Posterior cingulate gyrus (tissue), 11 donors: ENCODE measurements around the gene SMYD3.

ENCODE experiments used
- DNase-seq, 10 donors: peaks; one replicate each; pipeline versions ENCODE4 v3.0.0 to v3.0.0-alpha.2; 2020 to 2021; ENCODE audit warnings: mixed read lengths in 3 of 10
- intact Hi-C: fragments of 100-400 bp; cut with DNase I; formaldehyde crosslinking; loops from one replicate; pipeline ENCODE4 v1.15.1; 2023

The SMYD3 gene

GRCh38 chr1:246479061-246479460, 28.0 kb downstream of the SMYD3 start:
- intact Hi-C loops, result no loop called here
- DNase-seq, result no peak

GRCh38 chr1:246477634-246478033, 29.4 kb downstream of the SMYD3 start:
- no peak for DNase-seq

GRCh38 chr1:246476771-246477170, 30.3 kb downstream of the SMYD3 start:
- no peak for DNase-seq
- intact Hi-C loops, result no loop called here

More at GRCh38 chr1:246477634-246478033, 29.4 kb downstream of the SMYD3 start:
- intact Hi-C loops, result no loop called here

GRCh38 chr1:246471688-246472087, 35.4 kb downstream of the SMYD3 start:
- DNase-seq, result no peak
- intact Hi-C loops, result no loop called here

GRCh38 chr1:246470585-246470984, 36.5 kb downstream of the SMYD3 start:
- no peak for DNase-seq
- intact Hi-C loops, result no loop called here

- intact Hi-C loops, result no loop called here
- DNase-seq, result no peak
Measured at GRCh38 chr1:246462986-246463385, 44.1 kb downstream of the SMYD3 start.

GRCh38 chr1:246460406-246460805, 46.7 kb downstream of the SMYD3 start:
- DNase-seq, result no peak
- intact Hi-C loops, result no loop called here

GRCh38 chr1:246459221-246459620, 47.9 kb downstream of the SMYD3 start:
- DNase-seq, result no peak
- intact Hi-C loops, result no loop called here

- no peak for DNase-seq
- intact Hi-C loops, result no loop called here
Measured at GRCh38 chr1:246455476-246455875, 51.6 kb downstream of the SMYD3 start.

GRCh38 chr1:246454655-246455054, 52.4 kb downstream of the SMYD3 start:
- intact Hi-C loops, result loop anchor here (5.0 kb wide), 2 partner anchors 442 to 1302 kb away; partner anchors contain the start of gene KIF26B
- DNase-seq, result no peak

- intact Hi-C loops, result loop anchor here (5.0 kb wide), 2 partner anchors 438 to 1298 kb away; partner anchors contain the start of gene KIF26B
- no peak for DNase-seq
Measured at GRCh38 chr1:246450611-246451251, 56.3 kb downstream of the SMYD3 start.

- intact Hi-C loops, result no loop called here
- DNase-seq, result no peak
Measured at GRCh38 chr1:246448373-246448772, 58.7 kb downstream of the SMYD3 start.

GRCh38 chr1:246447501-246447900, 59.6 kb downstream of the SMYD3 start:
- intact Hi-C loops, result no loop called here
- no peak for DNase-seq

- DNase-seq, result no peak
- intact Hi-C loops, result no loop called here
Measured at GRCh38 chr1:246445503-246445902, 61.6 kb downstream of the SMYD3 start.

- intact Hi-C loops, result no loop called here
- DNase-seq, result no peak
Measured at GRCh38 chr1:246444617-246445016, 62.5 kb downstream of the SMYD3 start.

GRCh38 chr1:246437961-246438360, 69.1 kb downstream of the SMYD3 start:
- DNase-seq, result no peak
- intact Hi-C loops, result no loop called here

GRCh38 chr1:246435421-246436041, 71.5 kb downstream of the SMYD3 start:
- DNase-seq, result no peak
- intact Hi-C loops, result no loop called here

- intact Hi-C loops, result no loop called here
- DNase-seq, result no peak
Measured at GRCh38 chr1:246434335-246434734, 72.7 kb downstream of the SMYD3 start.

- DNase-seq, result no peak
- intact Hi-C loops, result no loop called here
Measured at GRCh38 chr1:246428542-246429308, 78.4 kb downstream of the SMYD3 start.

- intact Hi-C loops, result no loop called here
- DNase-seq, result no peak
Measured at GRCh38 chr1:246427611-246428010, 79.5 kb downstream of the SMYD3 start.

- intact Hi-C loops, result no loop called here
- DNase-seq, result no peak
Measured at GRCh38 chr1:246425895-246426294, 81.2 kb downstream of the SMYD3 start.
